Mesendoderm (in vitro differentiated cells): ENCODE data around the gene RFXANK.

ENCODE experiments used
- DNase-seq: peaks from one replicate; pipeline ENCODE4 v3.0.0; 2013
- H2AK5ac ChIP-seq: 2 replicates; pipeline ENCODE4 v1.6.1; 2013; ENCODE audit warnings: low read length, inconsistent platforms
- H2BK120ac ChIP-seq: 2 replicates; pipeline ENCODE4 v1.6.1; 2013; ENCODE audit warnings: low read depth, mild to moderate bottlenecking, low read length, moderate library complexity, mixed read lengths
- H2BK15ac ChIP-seq: replicated peaks from 2 replicates; pipeline ENCODE4 v1.6.1; 2013; ENCODE audit warnings: low read depth, mild to moderate bottlenecking, moderate library complexity
- H2BK5ac ChIP-seq: 2 replicates; pipeline ENCODE4 v1.6.1; 2013; ENCODE audit warnings: low read length, inconsistent platforms
- H3K18ac ChIP-seq: 2 replicates; pipeline ENCODE4 v1.6.1; 2013; ENCODE audit warnings: mild to moderate bottlenecking, low read length, mixed read lengths
- H3K23ac ChIP-seq: one replicate; pipeline ENCODE4 v1.6.1; 2013; ENCODE audit warnings: low read length
- H3K27ac ChIP-seq: 2 replicates; pipeline ENCODE4 v1.5.1; 2013; ENCODE audit warnings: low read depth, mild to moderate bottlenecking, inconsistent platforms, low read length, moderate library complexity
- H3K27me3 ChIP-seq: 2 replicates; pipeline ENCODE4 v1.6.1; 2013; ENCODE audit warnings: low read length, control low read depth, mild to moderate bottlenecking, inconsistent platforms; ENCODE audit not compliant: insufficient read depth, poor library complexity
- H3K36me3 ChIP-seq: 2 replicates; pipeline ENCODE4 v1.6.1; 2013; ENCODE audit warnings: low read length, inconsistent platforms; ENCODE audit not compliant: control insufficient read depth, insufficient read depth
- H3K4ac ChIP-seq: one replicate; pipeline ENCODE4 v1.6.1; 2013; ENCODE audit warnings: low read depth, mild to moderate bottlenecking, low read length, moderate library complexity
- H3K4me1 ChIP-seq: 2 replicates; pipeline ENCODE4 v1.6.1; 2013; ENCODE audit warnings: low read depth, low read length, inconsistent platforms; ENCODE audit not compliant: control insufficient read depth
- H3K4me2 ChIP-seq: 2 replicates; pipeline ENCODE4 v1.6.1; 2013; ENCODE audit warnings: low read length
- H3K4me3 ChIP-seq: 2 replicates; pipeline ENCODE4 v1.5.1; 2013; ENCODE audit warnings: mild to moderate bottlenecking, low read length
- H3K56ac ChIP-seq: one replicate; pipeline ENCODE4 v1.6.1; 2013; ENCODE audit warnings: low read length
- H3K79me1 ChIP-seq: 2 replicates; pipeline ENCODE4 v1.6.1; 2013; ENCODE audit warnings: low read length, inconsistent platforms
- H3K79me2 ChIP-seq: 2 replicates; pipeline ENCODE4 v1.6.1; 2013; ENCODE audit warnings: mild to moderate bottlenecking, low read length; ENCODE audit not compliant: control insufficient read depth, insufficient read depth
- H3K9ac ChIP-seq: 2 replicates; pipeline ENCODE4 v1.6.1; 2013; ENCODE audit warnings: low read length, inconsistent platforms
- H4K5ac ChIP-seq: one replicate; pipeline ENCODE4 v1.6.1; 2013; ENCODE audit warnings: low read length
- H4K8ac ChIP-seq: one replicate; pipeline ENCODE4 v1.6.1; 2013; ENCODE audit warnings: low read depth, mild to moderate bottlenecking, control low read depth, low read length, moderate library complexity
- WGBS: extraction: QIAGEN DNeasy Blood & Tissue Kit; methylation state at CpG from one replicate; pipeline ENCODE4 v1.1.7; 2013; ENCODE audit warnings: low lambda C conversion rate, missing lambda C conversion rate; ENCODE audit not compliant: insufficient coverage; ENCODE audit errors: extremely low coverage; 5-methylcytosine and 5-hydroxymethylcytosine counted together

RFXANK gene

DNA sequence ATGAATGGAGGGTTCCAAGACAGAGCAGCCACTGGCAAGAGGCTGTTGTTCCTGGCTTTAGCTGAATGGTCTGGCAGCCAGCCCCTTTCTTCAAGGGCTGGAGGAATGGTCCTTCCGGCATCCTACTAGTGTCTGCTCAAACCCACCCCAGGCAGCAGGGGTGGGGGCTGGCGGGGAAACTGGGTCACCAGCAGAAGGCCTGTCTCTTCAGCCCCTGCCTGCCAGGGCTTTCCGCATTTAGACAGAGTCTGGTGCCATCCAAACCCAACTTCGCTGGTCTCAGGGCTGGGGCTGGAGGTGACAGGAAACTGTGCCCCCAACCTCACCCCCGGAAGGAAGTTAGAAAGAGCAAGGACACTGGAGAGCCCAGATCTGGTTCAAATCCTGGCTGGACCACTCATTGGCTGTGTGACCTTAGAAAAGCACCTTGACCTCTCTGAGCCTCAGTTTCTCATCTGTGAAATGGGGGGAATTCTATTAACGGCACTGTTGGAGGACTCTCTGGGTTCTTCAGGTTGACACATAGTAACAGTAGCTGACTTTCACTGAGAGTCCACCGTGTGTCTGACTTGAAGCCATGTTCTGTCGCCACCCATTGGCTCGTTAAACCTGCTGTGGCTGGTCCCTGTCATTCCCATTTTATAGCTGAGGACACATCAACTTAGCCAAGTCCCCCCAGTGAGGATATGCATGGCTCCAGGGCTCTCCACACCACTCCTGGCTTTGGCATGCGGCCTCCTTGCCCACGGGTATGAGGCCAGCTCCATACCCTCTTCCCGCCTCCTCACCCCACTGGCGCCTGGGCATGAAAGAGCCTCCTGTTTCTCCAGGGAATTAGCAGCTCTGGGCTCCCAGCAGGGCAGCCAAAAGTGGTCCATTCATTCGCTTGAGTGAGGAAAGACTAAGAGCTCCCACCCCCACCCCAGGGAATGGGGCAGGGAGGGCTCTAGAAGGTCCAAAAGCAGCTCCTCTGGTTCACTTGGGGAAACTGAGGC, 13.7 kb downstream of the RFXANK start:
- no peak overlapping the region for H3K23ac ChIP-seq
- H3K18ac ChIP-seq, result no peak overlapping the region
- peaks cover 7% of the 10 kb centered on the region for H3K79me1 ChIP-seq
- H3K36me3 ChIP-seq, result no peaks in the 10 kb centered on the region
- no peak overlapping the region for H4K8ac ChIP-seq
- WGBS, result no CpG with 5 or more reads among the region's 14 CpGs
- H4K5ac ChIP-seq, result no peak overlapping the region
- no peak overlapping the region for H3K9ac ChIP-seq
- H2BK15ac ChIP-seq, result no peak overlapping the region
- no peak overlapping the region for H2BK120ac ChIP-seq
- no peak overlapping the region for H3K56ac ChIP-seq
- DNase-seq, result peak; percentile 24
- no peak overlapping the region for H2BK5ac ChIP-seq
- H3K27me3 ChIP-seq, result no peaks in the 10 kb centered on the region
- H3K4me1 ChIP-seq, result no peaks in the 10 kb centered on the region
- H3K79me2 ChIP-seq, result no peaks in the 10 kb centered on the region
- H3K4ac ChIP-seq, result no peak overlapping the region
- H3K27ac ChIP-seq, result no peak overlapping the region
- no peak overlapping the region for H3K4me3 ChIP-seq
- H3K4me2 ChIP-seq, result no peak overlapping the region
- no peak overlapping the region for H2AK5ac ChIP-seq

DNA sequence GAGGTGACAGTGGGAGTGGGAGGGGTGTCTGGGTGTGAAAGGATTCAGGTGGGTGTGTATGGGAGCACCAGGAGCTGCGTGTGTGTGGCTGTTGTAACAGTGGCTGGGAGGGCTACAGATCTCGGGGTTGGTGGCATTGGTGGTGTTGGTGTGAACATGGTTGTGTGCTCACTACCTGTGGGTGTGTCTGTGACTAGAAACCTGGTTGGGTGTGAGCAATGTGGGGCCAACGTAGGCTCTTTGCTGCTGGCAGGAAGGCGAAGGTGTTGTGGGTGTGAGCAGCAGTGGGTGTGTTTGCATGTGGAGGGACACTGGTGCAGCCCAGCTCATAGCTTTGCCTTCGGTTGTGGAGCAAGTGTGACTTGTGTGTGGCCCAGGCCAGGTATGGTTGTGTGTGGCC, 14.9 kb downstream of the RFXANK start:
- no peak overlapping the region for H3K9ac ChIP-seq
- no peak overlapping the region for H3K56ac ChIP-seq
- no peak overlapping the region for H3K4me2 ChIP-seq
- peaks cover 7% of the 10 kb centered on the region for H3K79me1 ChIP-seq
- H3K79me2 ChIP-seq, result no peaks in the 10 kb centered on the region
- H3K27me3 ChIP-seq, result peaks cover 4% of the 10 kb centered on the region
- H4K8ac ChIP-seq, result no peak overlapping the region
- H2AK5ac ChIP-seq, result no peak overlapping the region
- no CpG with 5 or more reads among the region's 5 CpGs for WGBS
- H3K18ac ChIP-seq, result no peak overlapping the region
- H3K23ac ChIP-seq, result no peak overlapping the region
- no peak overlapping the region for H2BK120ac ChIP-seq
- no peak overlapping the region for H2BK5ac ChIP-seq
- H3K27ac ChIP-seq, result no peak overlapping the region
- no peak overlapping the region for H2BK15ac ChIP-seq
- H4K5ac ChIP-seq, result no peak overlapping the region
- no peak overlapping the region for H3K4ac ChIP-seq
- H3K36me3 ChIP-seq, result no peaks in the 10 kb centered on the region
- H3K4me1 ChIP-seq, result no peaks in the 10 kb centered on the region
- no peak overlapping the region for H3K4me3 ChIP-seq
- DNase-seq, result no peak

GRCh38 chr19:19207637-19208572, 15.8 kb downstream of the RFXANK start:
- Histone ChIP-seq H3K36me3 (no peaks in the 10 kb centered on the region), H3K4me1 (no peaks in the 10 kb centered on the region), H3K79me2 (no peaks in the 10 kb centered on the region), H3K27ac (no peak overlapping the region), H2BK5ac (no peak overlapping the region), H3K18ac (no peak overlapping the region), H4K8ac (no peak overlapping the region), H2AK5ac (no peak overlapping the region), H2BK120ac (no peak overlapping the region), H3K56ac (no peak overlapping the region), H4K5ac (no peak overlapping the region), H3K79me1 (peaks cover under 1% of the 10 kb centered on the region), H3K4ac (no peak overlapping the region), H3K4me2 (no peak overlapping the region), H3K9ac (no peak overlapping the region), H3K23ac (no peak overlapping the region), H2BK15ac (no peak overlapping the region), H3K4me3 (no peak overlapping the region), H3K27me3 (peaks cover 10% of the 10 kb centered on the region)
- DNase-seq, result no peak
- no CpG with 5 or more reads among the region's 8 CpGs for WGBS

GRCh38 chr19:19209372-19209771, 17.3 kb downstream of the RFXANK start:
- H2BK120ac ChIP-seq, result no peak overlapping the region
- H3K9ac ChIP-seq, result no peak overlapping the region
- no peak overlapping the region for H2AK5ac ChIP-seq
- no peak overlapping the region for H3K18ac ChIP-seq
- H2BK5ac ChIP-seq, result no peak overlapping the region
- H4K5ac ChIP-seq, result no peak overlapping the region
- no peak overlapping the region for H2BK15ac ChIP-seq
- peaks cover 10% of the 10 kb centered on the region for H3K27me3 ChIP-seq
- no CpG with 5 or more reads among the region's 9 CpGs for WGBS
- H3K56ac ChIP-seq, result no peak overlapping the region
- H3K79me1 ChIP-seq, result no peaks in the 10 kb centered on the region
- no peak overlapping the region for H3K23ac ChIP-seq
- no peak overlapping the region for H4K8ac ChIP-seq
- DNase-seq, result no peak
- H3K79me2 ChIP-seq, result no peaks in the 10 kb centered on the region
- H3K4ac ChIP-seq, result no peak overlapping the region
- no peak overlapping the region for H3K4me2 ChIP-seq
- no peak overlapping the region for H3K27ac ChIP-seq
- H3K4me3 ChIP-seq, result no peak overlapping the region
- H3K36me3 ChIP-seq, result no peaks in the 10 kb centered on the region
- no peaks in the 10 kb centered on the region for H3K4me1 ChIP-seq

DNA sequence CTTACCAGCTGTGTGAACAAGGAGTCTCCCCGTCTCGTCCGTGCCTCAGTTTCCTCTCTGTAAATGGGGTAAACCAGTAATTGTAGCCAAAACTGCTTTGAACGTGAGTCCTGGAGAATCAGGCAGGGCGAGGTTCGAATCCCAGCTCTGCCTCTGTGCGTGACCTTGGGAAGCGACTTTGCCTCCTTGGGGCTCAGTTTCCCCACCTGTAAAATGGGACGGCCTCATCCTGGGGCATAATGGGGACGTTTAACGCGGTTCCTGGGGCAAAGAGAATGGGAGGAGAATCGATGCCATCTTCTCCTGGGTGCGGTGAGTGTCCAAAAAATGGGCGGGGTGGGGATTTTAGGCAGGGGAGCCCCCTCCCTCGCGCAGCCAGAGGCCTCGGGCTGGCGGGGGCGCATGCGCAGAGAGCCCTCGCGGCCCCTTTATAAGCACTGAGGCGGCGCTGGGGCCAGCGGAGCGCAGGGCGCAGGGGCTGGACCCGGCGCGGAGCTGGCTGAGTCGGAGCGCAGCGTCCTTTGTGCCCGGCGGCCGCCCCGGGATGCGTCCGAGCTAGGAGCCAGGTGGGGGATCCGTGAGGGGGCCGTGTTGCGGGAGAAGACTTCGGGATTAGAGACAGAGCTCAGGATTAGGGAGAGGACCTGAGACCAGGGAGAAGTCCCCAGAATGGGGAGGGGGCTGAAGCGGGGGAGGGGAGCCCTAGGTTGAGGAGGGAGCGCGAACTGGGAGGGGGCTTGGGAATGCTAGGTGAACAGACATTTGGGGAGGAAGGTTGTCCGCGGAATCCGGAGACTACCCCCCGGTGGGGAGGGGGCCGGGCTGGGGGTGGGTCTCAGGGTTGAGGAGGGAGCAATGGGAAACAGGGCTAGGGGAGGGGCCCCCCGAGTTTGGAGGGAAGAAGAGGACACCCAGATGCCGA, 19.7 kb downstream of the RFXANK start, which contains the start of gene NCAN:
TSS of gene NCAN (plus strand) at position 460 of the 922 bp plus-strand sequence. CDS start 4,996 bp downstream, outside the sequence.
- peak within 1 kb of the TSS; percentile 67 for H3K4me2 ChIP-seq
- DNase-seq, result peak; percentile 48
- WGBS, result no CpG with 5 or more reads among the region's 54 CpGs

More for the DNA sequence above, 19.7 kb downstream of the RFXANK start, which contains the start of gene NCAN:
- Histone ChIP-seq H2AK5ac (no peak within 1 kb of the TSS), H2BK5ac (no peak within 1 kb of the TSS), H3K56ac (peak within 1 kb of the TSS; percentile 42), H3K4me3 (peak within 1 kb of the TSS; percentile 24), H3K18ac (no peak within 1 kb of the TSS), H3K23ac (no peak within 1 kb of the TSS), H3K27me3 (peaks cover 10% of the 10 kb centered on the region), H3K79me2 (no peaks in the 10 kb centered on the region), H3K79me1 (no peaks in the 10 kb centered on the region), H4K8ac (no peak within 1 kb of the TSS), H3K4me1 (no peaks in the 10 kb centered on the region), H3K4ac (no peak within 1 kb of the TSS), H2BK15ac (no peak within 1 kb of the TSS), H3K36me3 (no peaks in the 10 kb centered on the region), H2BK120ac (no peak within 1 kb of the TSS), H3K27ac (no peak within 1 kb of the TSS), H4K5ac (no peak within 1 kb of the TSS), H3K9ac (peak within 1 kb of the TSS; percentile 21)
